Thyroid gland (tissue), 4 donors: ENCODE results near the gene TCERG1.

Experiments
- POLR2A ChIP-seq, 2 donors: fragments of 450-650 bp; IDR thresholded peaks; one replicate each; pipeline ENCODE4 v1.6.1; 2017; ENCODE audit warnings: antibody characterized with exemption in 2 of 2, mild to moderate bottlenecking in 2 of 2, moderate library complexity in 1 of 2
- TF ChIP-seq, protein P1 (sequence below), 6 experiments: fragments of 200-600 bp in 3 of 6; fragments of 450-650 bp in 3 of 6; sonication (generic) in 3 of 6; IDR thresholded peaks; one replicate each; pipeline ENCODE4 v1.5.1; 2016 to 2019; ENCODE audit warnings: antibody characterized with exemption in 6 of 6, mild to moderate bottlenecking in 2 of 6, inconsistent platforms in 1 of 6, moderate library complexity in 1 of 6

DNA sequence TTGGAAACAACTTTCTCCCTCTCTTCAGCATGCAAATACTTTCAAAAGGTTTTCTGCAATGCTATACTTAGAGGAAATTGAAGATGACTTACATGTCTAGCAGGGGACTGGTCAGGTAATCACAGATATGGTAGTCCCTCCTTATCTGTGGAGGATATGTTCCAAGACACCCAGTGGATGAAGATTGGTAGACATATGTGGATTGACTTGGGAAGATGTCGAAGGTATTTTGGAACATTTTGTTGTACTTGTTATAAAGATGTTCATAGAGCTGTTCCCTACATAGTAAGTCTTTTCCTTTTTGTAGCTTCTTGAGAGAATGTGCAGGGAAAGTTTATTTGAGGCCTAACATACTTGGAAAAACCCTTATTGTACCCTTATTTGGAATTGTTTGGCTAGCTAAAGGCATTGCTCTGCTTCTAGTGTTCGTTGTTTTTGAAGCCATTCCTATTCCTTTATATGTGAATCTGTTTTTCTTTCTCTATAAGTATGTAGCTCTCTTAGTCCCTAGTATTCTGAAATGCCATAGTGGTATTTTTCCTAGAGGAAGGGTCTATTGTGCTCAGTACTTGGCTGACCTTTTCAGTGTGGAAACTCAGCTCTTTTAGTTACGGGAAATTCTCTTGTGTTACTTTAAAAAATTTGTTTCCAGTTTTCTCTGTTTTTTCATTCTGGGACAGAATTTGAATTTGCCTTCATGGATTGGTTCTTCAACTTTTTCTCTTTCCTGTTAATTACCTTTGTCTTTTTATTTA lies 43.1 kb downstream of the TCERG1 start:
- no peak for TF ChIP-seq POLR2A (IDR thresholded peaks at IDR 0.05)
- TF ChIP-seq, protein P1, sequence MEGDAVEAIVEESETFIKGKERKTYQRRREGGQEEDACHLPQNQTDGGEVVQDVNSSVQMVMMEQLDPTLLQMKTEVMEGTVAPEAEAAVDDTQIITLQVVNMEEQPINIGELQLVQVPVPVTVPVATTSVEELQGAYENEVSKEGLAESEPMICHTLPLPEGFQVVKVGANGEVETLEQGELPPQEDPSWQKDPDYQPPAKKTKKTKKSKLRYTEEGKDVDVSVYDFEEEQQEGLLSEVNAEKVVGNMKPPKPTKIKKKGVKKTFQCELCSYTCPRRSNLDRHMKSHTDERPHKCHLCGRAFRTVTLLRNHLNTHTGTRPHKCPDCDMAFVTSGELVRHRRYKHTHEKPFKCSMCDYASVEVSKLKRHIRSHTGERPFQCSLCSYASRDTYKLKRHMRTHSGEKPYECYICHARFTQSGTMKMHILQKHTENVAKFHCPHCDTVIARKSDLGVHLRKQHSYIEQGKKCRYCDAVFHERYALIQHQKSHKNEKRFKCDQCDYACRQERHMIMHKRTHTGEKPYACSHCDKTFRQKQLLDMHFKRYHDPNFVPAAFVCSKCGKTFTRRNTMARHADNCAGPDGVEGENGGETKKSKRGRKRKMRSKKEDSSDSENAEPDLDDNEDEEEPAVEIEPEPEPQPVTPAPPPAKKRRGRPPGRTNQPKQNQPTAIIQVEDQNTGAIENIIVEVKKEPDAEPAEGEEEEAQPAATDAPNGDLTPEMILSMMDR (IDR thresholded peaks at IDR 0.05): no peak
